HEK293T (cell line): ENCODE measurements around the gene LIN54.

Source experiments
- FOXK2 ChIP-seq: fragments of 450-650 bp; IDR thresholded peaks from 2 replicates; pipeline ENCODE4 v1.6.1; 2016; ENCODE audit warnings: mild to moderate bottlenecking
- SUZ12 ChIP-seq: fragments of 450-650 bp; IDR thresholded peaks from 2 replicates; pipeline ENCODE4 v1.6.1; 2016; ENCODE audit warnings: mild to moderate bottlenecking
- ZNF384 ChIP-seq: fragments of 450-650 bp; IDR thresholded peaks from 2 replicates; pipeline ENCODE4 v1.6.1; 2016

- TF ChIP-seq FOXK2 (no peak), SUZ12 (no peak), ZNF384 (no peak)
Observed at GRCh38 chr4:82934441-82934840, 76.2 kb downstream of the LIN54 start.
